Measurements from ENCODE around the gene DMXL2.

- no peak for TF ChIP-seq CTCF (IDR thresholded peaks at IDR 0.05; ENCODE audit: borderline replicate concordance, extremely low read depth, low read length, poor library complexity, severe bottlenecking)
- no peak for TF ChIP-seq EZH2 (IDR thresholded peaks at IDR 0.05; ENCODE audit: borderline replicate concordance, low read depth, low read length, severe bottlenecking)
These were observed 20.1 kb downstream of the DMXL2 start for GRCh38 chr15:51602484-51602883.

Data from DND-41 (cell line).